Stimulated activated effector memory CD8-positive, alpha-beta T cell treated with anti-CD3 and anti-CD28 coated beads, Interleukin-12 subunit alpha, Interleukin-12 subunit beta, amount 100 ng/mL, for 72 hours (primary cell): ENCODE results near the gene CYTH3.
"Not testable (repeated sequence)": the region's sequence is repeated elsewhere in the genome, so short reads cannot be mapped to it uniquely, and the experiment has no call there.

Experiments used
- ATAC-seq: fragments of 150-1000 bp; cut with Tn5 transposase; 2 replicates; pipeline ENCODE4 v1.10.0; 2021
- DNase-seq, 2 donors: peaks; one replicate each; pipeline ENCODE4 v3.0.0; 2021 to 2022; ENCODE audit warnings: low spot score in 2 of 2
- H3K27ac Mint-ChIP-seq: one replicate; pipeline ENCODE4 v1.8.0; 2022; ENCODE audit warnings: mild to moderate bottlenecking, mixed read lengths
- H3K36me3 Mint-ChIP-seq: one replicate; pipeline ENCODE4 v1.8.0; 2022; ENCODE audit warnings: mild to moderate bottlenecking, mixed read lengths
- H3K4me1 Mint-ChIP-seq: one replicate; pipeline ENCODE4 v1.8.0; 2022; ENCODE audit warnings: mixed read lengths
- H3K4me3 Mint-ChIP-seq: one replicate; pipeline ENCODE4 v1.8.0; 2022; ENCODE audit warnings: mild to moderate bottlenecking, mixed read lengths
- H3K9me3 Mint-ChIP-seq: one replicate; pipeline ENCODE4 v1.8.0; 2022; ENCODE audit warnings: mixed read lengths

CYTH3 gene

DNA sequence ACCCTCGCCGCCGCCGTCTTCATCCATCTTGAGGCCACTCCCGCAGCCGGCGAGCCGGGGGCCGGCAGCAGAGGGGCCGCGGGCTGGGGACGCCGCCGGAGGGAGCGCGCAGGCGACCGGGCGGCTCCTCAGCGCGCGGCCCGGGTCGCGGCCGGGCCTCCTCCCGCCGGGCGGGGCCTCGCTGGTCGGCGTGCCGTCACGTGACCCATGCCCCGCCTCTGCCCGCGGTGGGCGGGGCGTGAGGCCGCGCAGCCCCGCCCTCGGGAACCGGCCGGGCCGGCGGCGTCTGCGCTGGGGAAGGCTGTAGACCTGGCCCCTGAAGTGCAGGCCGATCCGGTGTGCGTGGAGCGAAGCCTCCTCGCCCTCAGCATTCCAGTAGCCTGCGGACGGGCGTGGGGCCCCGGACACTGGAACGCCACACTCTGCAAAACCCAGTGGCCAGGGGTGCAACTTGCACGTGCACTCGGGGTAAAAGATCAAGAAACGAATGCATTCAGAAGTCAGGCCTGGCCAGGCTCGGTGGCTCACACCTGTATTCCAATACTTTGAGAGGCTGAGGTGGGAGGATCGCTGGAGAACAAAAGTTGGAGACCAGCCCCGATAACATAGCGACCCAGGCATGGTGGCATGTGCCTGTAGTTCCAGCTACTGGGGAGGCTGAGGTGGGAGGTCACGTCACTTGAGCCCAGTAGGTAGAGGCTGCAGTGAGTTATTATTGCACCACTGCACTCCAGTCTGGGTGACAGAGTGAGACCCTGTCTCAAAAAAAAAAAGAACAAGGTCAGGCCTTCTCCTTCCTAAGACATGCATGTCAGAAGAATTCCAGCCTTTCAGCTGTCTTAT lies at the start of gene CYTH3:
CYTH3 (minus strand) TSS at position 144 of the 843 bp plus-strand sequence; CDS start at position 27, 117 bp downstream.
- ATAC-seq (peak; percentile 87), DNase-seq (peak; percentile 86 to 89)
- Mint-ChIP-seq H3K27ac (peak within 1 kb of the TSS; percentile 77), H3K4me3 (peak within 1 kb of the TSS; percentile 82), H3K9me3 (no peaks in the 10 kb centered on the region), H3K36me3 (no peaks in the 10 kb centered on the region), H3K4me1 (peaks cover 22% of the 10 kb centered on the region)

- no peak overlapping the region for H3K4me3 Mint-ChIP-seq
- H3K36me3 Mint-ChIP-seq: no peaks in the 10 kb centered on the region
- no peaks in the 10 kb centered on the region for H3K9me3 Mint-ChIP-seq
- ATAC-seq: no peak
- peaks cover 11% of the 10 kb centered on the region for H3K4me1 Mint-ChIP-seq
- no peak overlapping the region for H3K27ac Mint-ChIP-seq
- no peak for DNase-seq
These were observed 48.4 kb upstream of the CYTH3 start for GRCh38 chr7:6320791-6321190.

GRCh38 chr7:6317797-6318438 lies 45.5 kb upstream of the CYTH3 start:
- H3K4me1 Mint-ChIP-seq: peaks cover 7% of the 10 kb centered on the region
- ATAC-seq (peak; percentile 75), DNase-seq (no peak)
- no peaks in the 10 kb centered on the region for H3K9me3 Mint-ChIP-seq
- peak overlapping the region; percentile 12 for H3K27ac Mint-ChIP-seq
- no peak overlapping the region for H3K4me3 Mint-ChIP-seq
- H3K36me3 Mint-ChIP-seq: no peaks in the 10 kb centered on the region

- ATAC-seq (no peak), DNase-seq (no peak)
- Mint-ChIP-seq H3K9me3 (no peaks in the 10 kb centered on the region), H3K4me3 (no peak overlapping the region), H3K36me3 (no peaks in the 10 kb centered on the region), H3K4me1 (peaks cover 5% of the 10 kb centered on the region), H3K27ac (no peak overlapping the region)
These were observed 43.8 kb upstream of the CYTH3 start for GRCh38 chr7:6316226-6316625.

GRCh38 chr7:6315746-6316145 lies 43.3 kb upstream of the CYTH3 start:
- no peak overlapping the region for H3K27ac Mint-ChIP-seq
- peaks cover 5% of the 10 kb centered on the region for H3K4me1 Mint-ChIP-seq
- no peaks in the 10 kb centered on the region for H3K36me3 Mint-ChIP-seq
- no peaks in the 10 kb centered on the region for H3K9me3 Mint-ChIP-seq
- ATAC-seq: no peak
- no peak overlapping the region for H3K4me3 Mint-ChIP-seq
- no peak for DNase-seq

DNA sequence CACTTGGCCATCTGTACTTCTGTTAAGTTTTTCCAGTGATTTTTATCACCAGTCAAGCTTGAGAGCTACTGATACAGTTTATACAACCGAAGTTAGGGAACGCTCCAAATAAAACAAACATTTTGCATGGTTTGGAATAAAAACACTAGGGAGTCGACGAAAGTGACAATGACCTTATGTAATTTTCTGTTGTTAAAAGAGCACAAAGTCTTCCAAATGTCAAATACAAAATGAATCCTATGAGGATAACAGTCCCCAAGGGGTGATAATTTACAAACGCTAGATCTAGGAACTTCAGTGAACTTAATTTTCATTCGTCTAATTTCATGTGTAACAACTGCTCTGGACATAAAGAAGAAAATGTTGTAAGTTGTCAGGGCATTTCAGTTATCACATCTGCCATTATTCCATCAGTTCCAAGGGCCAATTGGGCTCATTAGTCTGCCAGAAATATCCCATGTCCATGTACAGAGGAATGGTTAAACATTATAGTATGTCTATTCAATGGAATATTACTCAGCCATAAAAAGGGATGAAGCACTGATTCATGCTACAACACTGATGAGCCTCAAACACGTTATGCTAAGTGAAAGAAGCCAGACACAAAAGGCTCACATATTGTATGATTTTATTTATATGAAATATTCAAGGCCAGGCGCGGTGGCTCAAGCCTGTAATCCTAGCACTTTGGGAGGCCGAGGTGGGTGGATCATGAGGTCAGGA lies 38.0 kb upstream of the CYTH3 start:
- H3K27ac Mint-ChIP-seq: no peak overlapping the region
- H3K4me3 Mint-ChIP-seq: no peak overlapping the region
- ATAC-seq: no peak
- no peaks in the 10 kb centered on the region for H3K4me1 Mint-ChIP-seq
- no peak for DNase-seq
- no peaks in the 10 kb centered on the region for H3K9me3 Mint-ChIP-seq
- H3K36me3 Mint-ChIP-seq: no peaks in the 10 kb centered on the region

- no peak for ATAC-seq
- H3K9me3 Mint-ChIP-seq: no peaks in the 10 kb centered on the region
- H3K4me3 Mint-ChIP-seq: no peak overlapping the region
- H3K36me3 Mint-ChIP-seq: no peaks in the 10 kb centered on the region
- H3K4me1 Mint-ChIP-seq: no peaks in the 10 kb centered on the region
- DNase-seq: no peak
- peak overlapping the region; percentile 43 for H3K27ac Mint-ChIP-seq
These were observed 35.3 kb upstream of the CYTH3 start for GRCh38 chr7:6307762-6308161.

GRCh38 chr7:6306471-6306870 lies 34.0 kb upstream of the CYTH3 start:
- no peak overlapping the region for H3K27ac Mint-ChIP-seq
- H3K4me1 Mint-ChIP-seq: no peaks in the 10 kb centered on the region
- no peaks in the 10 kb centered on the region for H3K9me3 Mint-ChIP-seq
- no peaks in the 10 kb centered on the region for H3K36me3 Mint-ChIP-seq
- ATAC-seq (no peak), DNase-seq (no peak)
- no peak overlapping the region for H3K4me3 Mint-ChIP-seq

GRCh38 chr7:6305330-6305729 lies 32.9 kb upstream of the CYTH3 start:
- ATAC-seq: no peak
- Mint-ChIP-seq H3K27ac (no peak overlapping the region), H3K36me3 (no peaks in the 10 kb centered on the region), H3K9me3 (no peaks in the 10 kb centered on the region), H3K4me3 (no peak overlapping the region), H3K4me1 (no peaks in the 10 kb centered on the region)
- DNase-seq: no peak

- DNase-seq, H3K27ac Mint-ChIP-seq, H3K9me3 Mint-ChIP-seq, H3K4me1 Mint-ChIP-seq, H3K36me3 Mint-ChIP-seq, ATAC-seq, H3K4me3 Mint-ChIP-seq: not testable (repeated sequence)
These were observed 29.0 kb upstream of the CYTH3 start for GRCh38 chr7:6301446-6301845.

DNA sequence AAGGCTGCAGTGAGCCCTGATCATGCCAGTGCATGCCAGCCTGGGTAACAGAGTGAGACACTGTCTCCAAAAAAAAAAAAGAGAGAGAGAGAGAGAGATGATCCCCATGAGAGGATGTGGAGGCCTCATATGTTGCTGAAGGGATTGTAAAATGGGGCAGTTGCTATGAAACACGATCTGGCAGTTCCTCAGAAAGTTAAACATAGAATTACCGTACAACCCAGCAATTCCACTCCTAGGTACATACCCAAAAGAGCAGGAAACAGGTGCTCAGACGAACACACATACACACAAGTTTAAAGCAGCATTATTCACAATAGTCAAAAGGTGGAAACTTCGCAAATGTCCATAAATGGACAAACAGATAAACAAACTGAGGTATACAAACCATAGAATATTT lies 27.4 kb upstream of the CYTH3 start:
- ATAC-seq: no peak
- H3K4me1 Mint-ChIP-seq: no peaks in the 10 kb centered on the region
- no peak overlapping the region for H3K27ac Mint-ChIP-seq
- H3K36me3 Mint-ChIP-seq: peaks cover 6% of the 10 kb centered on the region
- DNase-seq: no peak
- no peaks in the 10 kb centered on the region for H3K9me3 Mint-ChIP-seq
- no peak overlapping the region for H3K4me3 Mint-ChIP-seq

GRCh38 chr7:6294839-6295238 lies 22.4 kb upstream of the CYTH3 start:
- no peak overlapping the region for H3K4me3 Mint-ChIP-seq
- no peaks in the 10 kb centered on the region for H3K9me3 Mint-ChIP-seq
- H3K4me1 Mint-ChIP-seq: no peaks in the 10 kb centered on the region
- DNase-seq (no peak), ATAC-seq (no peak)
- H3K36me3 Mint-ChIP-seq: peaks cover 6% of the 10 kb centered on the region
- no peak overlapping the region for H3K27ac Mint-ChIP-seq

DNA sequence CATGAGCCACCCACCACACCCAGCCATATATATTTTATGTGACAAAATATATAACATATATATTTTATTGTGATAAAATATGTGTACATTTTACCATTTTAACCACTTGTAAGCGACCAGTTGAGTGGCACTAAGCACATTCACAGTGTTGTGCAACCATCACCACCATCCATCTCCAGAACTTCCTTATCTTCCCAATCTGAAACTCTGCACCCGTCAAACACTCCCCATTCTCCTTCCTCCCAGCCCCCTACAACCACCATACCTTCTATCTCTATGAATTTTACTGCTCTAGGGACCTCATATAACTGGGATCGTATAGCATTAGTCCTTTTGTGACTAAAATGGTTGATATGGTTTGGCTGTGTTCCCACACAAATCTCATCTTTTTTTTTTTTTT lies 20.8 kb upstream of the CYTH3 start:
- H3K4me3 Mint-ChIP-seq: no peak overlapping the region
- no peaks in the 10 kb centered on the region for H3K9me3 Mint-ChIP-seq
- DNase-seq (no peak), ATAC-seq (no peak)
- H3K4me1 Mint-ChIP-seq: no peaks in the 10 kb centered on the region
- no peak overlapping the region for H3K27ac Mint-ChIP-seq
- H3K36me3 Mint-ChIP-seq: peaks cover 6% of the 10 kb centered on the region

DNA sequence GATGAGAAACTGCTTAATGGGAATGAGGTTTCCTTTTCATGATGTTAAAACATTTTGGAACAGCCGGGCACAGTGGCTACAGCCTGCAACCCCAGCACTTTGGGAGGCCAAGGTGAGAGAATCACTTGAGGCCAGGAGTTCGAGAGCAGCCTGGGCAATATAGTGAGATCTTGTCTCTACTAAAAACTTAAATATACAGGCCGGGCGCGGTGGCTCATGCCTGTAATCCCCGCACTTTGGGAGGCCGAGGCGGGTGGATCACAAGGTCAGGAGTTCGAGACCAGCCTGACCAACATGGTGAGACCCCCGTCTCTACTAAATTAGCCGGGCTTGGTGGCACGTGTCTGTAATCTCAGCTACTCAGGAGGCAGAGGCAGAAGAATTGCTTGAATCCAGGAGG lies 19.5 kb upstream of the CYTH3 start:
- H3K36me3 Mint-ChIP-seq, H3K27ac Mint-ChIP-seq, DNase-seq, H3K9me3 Mint-ChIP-seq, H3K4me1 Mint-ChIP-seq, H3K4me3 Mint-ChIP-seq, ATAC-seq: not testable (repeated sequence)

DNA sequence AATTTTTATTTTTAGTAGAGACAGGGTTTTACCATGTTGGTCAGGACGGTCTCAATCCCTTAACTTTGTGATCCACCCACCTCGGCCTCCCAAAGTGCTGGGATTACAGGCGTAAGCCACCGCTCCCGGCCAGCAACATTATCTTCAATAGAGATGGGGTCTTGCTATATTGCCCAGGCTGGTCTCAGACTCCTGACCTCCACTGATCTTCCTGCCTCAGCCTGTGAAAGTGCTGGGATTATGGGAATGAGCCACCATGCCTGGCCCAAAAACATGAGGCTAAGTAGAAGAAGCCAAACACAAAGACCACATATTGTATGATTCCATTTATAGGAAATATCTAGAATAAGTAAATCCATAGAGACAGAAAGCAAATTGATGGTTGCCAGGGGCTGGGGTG lies 19.1 kb upstream of the CYTH3 start:
- H3K36me3 Mint-ChIP-seq: peaks cover 4% of the 10 kb centered on the region
- H3K27ac Mint-ChIP-seq: no peak overlapping the region
- no peak overlapping the region for H3K4me3 Mint-ChIP-seq
- H3K4me1 Mint-ChIP-seq: no peaks in the 10 kb centered on the region
- H3K9me3 Mint-ChIP-seq: no peaks in the 10 kb centered on the region
- ATAC-seq: no peak
- DNase-seq: no peak
